HG02885 (cell line): ENCODE data around the gene GAS2L2.

ENCODE experiments used
- ATAC-seq: cut with Tn5 transposase; IDR thresholded peaks from one replicate; pipeline ENCODE4 v1.9.1; 2021; ENCODE audit warnings: mild to moderate bottlenecking; ENCODE audit not compliant: unreplicated experiment, poor library complexity

Gene GAS2L2

DNA sequence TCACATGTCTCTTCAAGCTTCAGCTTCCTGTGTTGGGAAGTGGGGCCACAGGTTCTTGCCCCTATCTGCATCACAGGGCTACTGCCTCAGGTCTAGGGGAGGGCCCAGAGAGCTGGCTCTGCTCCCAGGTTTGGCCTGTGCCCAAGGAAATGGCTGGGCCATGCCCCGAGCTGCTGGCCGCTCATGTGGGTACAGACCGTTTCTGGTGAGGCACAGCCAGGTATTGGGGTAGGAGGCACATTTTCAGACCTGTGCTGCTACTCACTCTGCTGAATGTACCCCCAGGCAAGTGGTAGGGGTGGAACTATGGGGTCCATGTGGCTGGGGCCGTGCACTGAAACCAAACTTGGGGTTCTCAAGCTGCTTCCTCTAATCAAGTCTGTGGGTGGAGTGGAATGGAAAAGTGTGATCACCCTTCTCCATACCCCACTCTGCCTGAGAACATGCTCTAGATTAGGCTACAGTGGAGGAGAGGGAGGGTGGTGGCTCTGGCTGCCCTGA, 4.6 kb downstream of the GAS2L2 start:
- no peak for ATAC-seq

DNA sequence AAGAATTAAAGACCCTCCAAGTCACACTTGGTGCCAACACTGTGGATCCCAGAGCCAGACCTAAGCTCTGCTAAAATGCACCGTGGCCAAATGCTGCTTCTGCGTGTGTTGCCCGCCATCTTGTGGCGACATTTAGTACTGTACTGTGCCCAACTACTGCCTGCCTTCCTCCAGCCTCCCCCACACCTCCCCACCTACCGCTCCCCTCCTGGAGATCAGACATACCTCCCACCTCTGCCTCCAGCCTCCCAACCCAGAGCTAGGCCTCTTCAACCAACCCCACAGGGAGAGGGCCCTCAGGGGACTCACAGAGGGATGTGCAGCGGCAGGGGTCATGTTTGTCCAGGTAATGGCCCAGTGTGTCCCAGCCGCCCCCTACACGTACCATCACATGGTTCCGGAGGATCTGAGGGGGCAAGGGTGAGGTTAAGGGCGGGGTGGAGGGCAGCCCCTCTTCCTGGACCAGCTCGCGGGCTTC, 5.5 kb downstream of the GAS2L2 start:
- ATAC-seq: no peak

DNA sequence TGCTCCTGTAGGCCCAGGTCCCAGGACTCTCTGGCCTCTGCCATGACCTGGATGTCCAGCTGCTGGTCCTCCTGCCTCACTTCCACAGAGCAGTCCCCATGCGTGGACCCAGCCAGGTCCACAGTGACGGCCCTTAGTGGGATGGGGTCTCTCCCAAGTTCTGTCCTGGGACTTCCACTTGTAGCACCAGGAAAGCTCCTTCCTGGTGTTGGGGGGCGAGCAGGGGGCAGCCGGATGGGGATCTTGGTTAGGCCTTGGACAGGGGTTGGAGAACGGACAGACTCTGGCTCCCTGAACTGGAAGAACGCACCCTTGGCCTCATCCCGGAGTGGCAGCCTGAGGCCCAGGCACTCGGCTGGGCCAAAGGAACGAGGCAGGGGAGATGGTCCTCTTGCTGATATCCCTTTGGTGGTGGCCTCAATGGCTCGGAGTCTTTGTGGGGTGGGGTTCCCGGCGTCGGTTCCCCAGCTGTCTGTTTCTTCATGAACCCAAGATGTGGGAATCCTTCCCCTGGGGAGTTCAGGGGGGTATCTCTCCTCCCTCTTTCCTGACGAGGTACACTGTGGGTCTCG, 7.2 kb downstream of the GAS2L2 start:
- no peak for ATAC-seq

DNA sequence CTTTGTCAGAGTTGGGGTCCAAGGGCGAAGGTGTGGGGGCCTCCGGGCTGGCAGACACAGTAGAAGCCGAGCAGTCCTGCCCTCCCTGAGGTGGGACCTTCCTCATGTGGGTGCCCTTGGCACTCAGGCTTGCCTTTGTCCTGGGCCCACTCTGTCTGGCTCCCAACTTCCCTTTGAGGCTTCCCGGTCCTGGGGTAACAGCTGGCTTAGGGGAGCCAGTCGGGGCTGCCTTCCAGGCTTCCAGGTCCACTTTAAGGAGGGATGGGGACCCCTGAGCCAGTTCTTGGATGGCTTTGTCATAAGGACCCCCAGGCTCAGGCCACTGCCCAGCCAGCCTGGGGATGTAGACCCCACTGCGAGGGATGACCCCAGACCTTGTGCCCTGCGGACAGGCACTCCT, 7.8 kb downstream of the GAS2L2 start:
- ATAC-seq: no peak

DNA sequence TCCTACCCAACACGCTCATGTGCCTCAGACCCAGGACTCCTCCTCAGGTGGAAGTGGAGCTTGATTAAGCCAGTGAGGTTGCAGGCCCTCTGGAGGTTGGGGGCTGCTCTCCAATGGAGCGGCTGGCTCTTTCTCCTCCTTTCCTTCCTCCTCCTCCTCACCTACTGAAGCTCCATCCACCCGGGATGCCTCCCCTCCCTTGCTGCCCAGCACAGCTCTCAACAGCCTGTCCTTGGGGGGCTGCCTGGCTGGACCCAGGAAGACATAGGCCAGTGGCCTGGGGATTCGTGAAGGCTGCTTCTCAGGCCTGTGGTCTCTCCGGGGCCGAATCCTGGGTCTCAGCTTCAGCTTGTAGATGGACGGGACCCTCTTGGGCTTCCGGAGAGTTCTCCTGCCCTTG, 8.2 kb downstream of the GAS2L2 start:
- ATAC-seq: no peak

DNA sequence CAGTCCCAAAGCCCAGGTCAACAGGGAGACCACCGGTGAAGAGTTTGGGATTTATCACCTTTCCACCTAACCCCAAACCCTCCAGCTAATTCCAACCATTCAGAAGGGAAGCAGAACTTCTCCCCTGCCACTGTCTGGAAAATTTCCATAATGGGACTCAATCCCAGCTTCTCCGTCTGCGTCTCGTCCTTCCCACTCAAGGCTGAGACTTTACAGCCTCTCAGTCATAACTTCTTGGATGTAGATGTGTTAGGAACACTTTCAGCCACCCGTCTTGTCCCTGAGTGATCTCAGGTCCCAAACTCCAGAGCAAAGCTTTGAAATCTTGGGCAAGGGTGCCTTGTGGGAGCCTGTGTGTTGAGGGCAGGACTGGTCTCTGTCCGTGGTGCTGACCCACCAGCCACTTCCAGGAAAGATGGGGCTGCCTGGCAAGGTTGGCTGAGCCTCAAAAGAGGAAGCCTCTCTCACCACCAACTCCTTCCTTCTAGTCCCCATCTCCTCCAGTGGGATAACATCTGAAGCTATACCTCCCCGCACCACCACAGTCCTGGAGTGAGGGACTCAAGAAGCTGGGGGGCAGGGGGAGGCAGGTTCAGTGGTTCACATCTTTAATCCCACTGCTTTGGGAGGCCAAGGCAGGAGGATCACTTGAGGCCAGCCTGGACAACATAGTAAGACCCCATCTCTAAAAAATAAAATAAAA, 9.3 kb downstream of the GAS2L2 start:
- ATAC-seq: no peak

DNA sequence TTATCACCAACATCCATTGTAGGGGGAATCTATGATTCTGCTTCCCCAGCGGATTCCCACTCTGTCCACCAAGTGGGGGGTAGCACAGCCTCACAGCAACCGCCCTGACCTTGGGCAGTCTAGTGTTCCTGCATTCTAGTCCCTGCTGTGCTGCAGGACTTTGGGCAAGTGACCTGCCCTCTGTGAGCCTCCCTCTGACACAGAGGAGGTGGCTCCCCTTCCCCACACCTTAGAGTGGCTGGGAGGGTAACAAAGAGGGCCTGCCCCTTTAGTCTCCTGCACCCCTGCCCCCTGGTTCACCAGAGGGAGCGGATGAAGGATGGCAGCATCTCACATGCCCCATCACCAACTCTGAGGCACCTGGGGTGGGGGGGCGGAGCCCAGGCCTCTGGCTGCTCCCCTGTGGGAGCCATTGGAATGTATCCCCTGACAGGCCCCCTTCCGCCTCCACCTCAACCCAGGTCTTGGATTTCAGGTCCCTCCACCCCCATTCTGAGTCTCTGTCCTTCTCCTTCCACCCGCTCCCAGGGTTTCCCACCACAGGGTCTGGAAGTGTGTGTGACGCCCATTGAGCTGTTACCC, 10.1 kb downstream of the GAS2L2 start:
- no peak for ATAC-seq

DNA sequence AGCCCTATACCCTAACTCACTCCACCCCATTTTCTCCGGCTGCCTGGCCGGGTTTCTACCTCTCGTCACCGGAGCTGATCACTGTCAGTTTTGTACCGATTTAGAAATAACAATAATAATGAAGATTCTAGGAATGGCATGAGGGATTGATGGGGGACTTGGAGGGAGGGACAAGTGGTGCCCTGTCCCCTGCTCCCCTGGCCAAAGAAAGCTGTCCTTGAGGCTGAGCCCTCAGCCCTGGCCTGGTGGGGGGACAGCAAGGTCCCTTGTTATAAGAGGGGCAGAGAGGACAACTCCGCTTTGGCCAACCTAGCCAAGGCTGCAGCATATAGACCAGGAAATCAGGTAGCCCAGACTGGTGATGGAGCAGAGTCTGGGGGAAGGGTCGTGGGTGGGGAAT, 10.5 kb downstream of the GAS2L2 start:
- no peak for ATAC-seq

DNA sequence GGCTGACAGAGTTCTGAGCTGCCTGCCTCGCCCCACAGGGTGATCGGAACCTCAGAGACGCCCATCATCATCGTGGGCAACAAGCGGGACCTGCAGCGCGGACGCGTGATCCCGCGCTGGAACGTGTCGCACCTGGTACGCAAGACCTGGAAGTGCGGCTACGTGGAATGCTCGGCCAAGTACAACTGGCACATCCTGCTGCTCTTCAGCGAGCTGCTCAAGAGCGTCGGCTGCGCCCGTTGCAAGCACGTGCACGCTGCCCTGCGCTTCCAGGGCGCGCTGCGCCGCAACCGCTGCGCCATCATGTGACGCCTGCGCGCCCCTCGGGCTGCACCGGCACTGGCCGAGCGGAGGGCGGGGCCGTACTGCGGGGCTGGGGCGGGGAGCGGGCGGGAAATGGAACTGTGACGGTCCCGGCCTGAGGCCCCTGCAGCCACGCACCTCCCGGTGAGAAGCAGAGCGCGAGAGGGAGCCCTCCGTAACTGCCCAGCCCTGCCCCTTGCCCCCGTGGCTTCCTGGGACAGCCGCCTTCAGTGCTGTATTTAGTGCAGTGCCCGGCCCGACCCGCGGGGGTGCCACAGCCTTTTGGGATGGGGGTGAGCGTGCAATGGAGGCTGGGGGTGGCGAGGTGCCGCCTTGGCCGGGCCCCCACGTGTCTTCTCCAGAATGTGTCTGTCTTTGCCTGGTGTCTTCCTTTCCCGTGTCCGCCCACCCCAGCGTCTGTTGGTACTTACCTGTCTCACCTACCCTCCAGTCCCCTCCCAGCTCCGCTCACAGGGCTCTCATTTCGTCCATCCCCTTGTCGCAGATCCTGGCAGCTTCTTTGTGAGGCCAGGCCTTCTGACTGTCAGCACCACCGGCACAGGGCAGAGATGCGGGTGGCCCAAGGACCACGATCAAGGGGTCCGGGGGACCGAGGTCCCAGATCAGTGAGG, 11.8 kb downstream of the GAS2L2 start:
- ATAC-seq: no peak

DNA sequence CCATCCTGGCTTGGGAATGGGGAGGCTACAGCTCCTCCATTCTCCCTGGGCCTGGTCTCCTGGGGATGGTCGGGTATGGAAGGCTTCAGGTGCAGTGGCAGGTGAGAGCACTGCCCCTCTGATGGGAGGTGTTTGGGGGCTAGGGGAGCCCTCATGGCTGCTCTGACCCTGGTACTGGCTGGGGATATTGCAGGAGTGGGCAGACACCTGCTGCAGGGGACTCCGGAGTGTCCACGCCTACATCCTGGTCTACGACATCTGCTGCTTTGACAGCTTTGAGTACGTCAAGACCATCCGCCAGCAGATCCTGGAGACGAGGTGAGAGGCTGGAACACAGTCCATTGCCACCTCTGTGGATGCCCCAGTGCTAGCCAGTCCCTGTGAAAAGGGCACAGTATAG, 12.8 kb downstream of the GAS2L2 start:
- ATAC-seq: no peak

DNA sequence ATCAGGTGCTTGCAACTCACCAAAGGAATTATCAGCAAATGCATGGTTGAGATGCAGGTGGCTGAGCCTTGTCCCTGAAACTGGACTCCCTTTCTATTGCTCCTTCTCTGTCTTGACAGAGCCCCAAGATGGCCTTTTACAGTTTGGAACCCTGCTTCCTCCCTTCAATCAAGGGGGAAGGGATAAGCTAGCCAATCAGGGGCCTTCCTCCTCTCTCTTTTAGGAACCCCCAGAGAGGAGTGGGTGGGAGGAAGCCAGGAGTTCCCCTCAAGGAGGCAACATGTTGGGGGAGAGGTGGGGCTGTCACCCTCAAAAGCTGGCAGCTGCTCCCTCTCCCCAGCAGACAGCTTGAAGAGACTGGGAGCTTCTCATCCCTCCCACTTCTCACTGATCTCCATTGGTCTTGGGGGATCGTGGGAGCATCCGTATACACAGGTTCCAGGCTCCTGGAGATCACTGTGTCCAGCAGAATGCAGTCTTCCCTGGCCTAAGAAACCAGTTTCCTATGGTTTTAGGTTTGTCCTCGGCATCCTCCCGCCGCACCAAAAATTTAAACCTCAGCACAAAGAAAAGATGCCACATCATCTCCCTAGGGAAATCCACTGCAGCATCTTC, 14.4 kb downstream of the GAS2L2 start:
- ATAC-seq: no peak

DNA sequence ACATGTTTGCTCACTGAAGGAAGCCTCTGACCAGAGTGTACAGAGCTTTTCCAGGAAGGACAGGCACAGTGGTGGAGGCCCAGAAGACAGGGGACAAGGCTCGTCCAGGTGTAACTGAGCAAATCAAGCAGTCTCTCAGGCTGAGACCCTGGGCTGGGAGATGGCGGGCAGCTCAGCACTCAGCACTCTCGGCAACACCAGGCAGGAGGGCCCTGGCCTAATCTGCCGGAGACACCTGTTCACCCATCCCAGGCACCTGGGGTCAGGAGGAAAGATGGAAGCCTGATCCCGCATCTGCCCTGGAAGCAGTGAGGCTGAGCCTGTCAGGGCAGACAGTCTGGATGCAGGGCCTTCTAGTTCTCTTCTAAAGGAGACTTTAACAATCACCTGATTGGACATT, 16.8 kb downstream of the GAS2L2 start:
- no peak for ATAC-seq

DNA sequence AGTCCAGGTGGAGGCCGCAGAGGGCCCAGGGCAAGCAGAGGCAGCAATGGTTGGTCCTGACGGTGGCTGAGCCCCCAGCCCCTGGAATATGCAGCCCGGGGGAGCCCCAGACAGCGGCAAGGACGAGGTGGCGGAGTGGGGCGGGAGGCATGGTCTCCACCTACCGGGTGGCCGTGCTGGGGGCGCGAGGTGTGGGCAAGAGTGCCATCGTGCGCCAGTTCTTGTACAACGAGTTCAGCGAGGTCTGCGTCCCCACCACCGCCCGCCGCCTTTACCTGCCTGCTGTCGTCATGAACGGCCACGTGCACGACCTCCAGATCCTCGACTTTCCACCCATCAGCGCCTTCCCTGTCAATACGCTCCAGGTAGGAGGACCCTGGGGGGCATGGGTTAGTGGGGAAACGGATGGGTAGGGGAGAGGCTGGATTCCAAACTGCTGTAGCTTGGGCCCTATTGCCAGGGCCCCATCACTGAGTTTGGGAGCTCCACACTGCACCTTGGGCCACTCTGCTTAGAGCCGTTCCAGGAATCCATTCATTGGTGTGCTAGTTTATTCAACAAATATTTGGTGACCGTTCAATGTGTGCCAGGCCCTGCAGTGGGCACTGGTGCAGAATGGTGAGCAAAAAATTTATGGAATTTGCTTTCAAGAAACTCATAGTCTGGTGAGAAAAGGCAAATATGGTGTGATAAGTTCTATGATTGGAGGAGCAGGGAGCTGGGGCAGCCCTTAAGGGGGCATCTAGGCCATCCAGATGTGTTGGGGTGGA, 17.8 kb downstream of the GAS2L2 start:
- ATAC-seq: no peak

DNA sequence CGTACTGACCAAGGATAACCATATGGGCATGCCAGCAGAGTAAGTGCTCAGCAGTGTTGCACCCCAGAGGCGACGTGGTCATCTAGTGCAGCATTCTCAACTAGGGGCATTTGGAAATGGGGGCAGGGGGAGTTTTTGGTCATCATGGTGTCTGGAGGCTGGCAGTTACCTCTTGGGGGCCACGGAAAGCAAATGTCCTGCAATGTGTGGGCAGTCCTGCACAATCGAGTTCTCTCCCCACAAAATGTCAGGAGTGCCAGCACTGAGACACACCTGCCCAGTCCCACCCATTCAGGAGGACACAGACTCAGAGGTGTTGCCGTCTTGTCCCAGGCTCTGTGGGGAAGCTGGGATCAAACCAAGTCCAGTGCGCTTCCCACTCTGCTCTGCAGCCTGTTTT, 18.6 kb downstream of the GAS2L2 start:
- no peak for ATAC-seq

DNA sequence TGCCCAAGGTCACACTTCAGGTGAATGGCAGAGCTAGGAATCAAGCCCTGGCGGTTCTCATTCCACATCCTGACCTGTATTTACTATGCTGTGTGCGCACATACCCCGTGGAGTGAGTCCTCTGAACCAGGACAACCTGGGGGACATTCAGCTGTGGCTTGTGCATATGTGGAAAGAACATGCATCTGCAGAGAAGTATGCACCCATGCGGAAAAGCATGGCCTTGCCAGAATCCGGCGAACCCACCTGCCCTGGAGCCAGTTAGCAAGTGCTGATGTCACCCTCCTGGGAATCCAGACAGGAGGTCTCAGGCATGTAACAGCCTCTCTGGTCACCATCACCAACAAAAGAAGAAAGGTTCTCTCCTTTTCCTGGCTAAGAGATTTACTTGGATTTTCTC, 19.7 kb downstream of the GAS2L2 start:
- no peak for ATAC-seq

DNA sequence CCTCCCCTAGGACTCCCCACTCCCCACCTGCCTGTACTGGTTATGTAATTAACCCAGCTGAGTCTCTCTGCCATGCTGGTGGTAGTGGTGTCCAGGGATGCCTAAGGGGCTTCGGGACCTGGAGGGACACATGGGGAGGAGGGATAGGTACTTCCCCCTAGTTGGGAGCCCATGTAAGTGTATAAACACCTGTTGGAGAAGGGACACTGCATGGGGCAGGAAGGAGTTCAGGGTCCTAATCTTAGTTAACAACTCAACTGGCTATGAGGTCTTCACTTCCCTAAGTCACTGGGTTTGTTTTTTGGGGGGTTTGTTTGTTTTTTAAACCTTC, 20.3 kb downstream of the GAS2L2 start:
- no peak for ATAC-seq

DNA sequence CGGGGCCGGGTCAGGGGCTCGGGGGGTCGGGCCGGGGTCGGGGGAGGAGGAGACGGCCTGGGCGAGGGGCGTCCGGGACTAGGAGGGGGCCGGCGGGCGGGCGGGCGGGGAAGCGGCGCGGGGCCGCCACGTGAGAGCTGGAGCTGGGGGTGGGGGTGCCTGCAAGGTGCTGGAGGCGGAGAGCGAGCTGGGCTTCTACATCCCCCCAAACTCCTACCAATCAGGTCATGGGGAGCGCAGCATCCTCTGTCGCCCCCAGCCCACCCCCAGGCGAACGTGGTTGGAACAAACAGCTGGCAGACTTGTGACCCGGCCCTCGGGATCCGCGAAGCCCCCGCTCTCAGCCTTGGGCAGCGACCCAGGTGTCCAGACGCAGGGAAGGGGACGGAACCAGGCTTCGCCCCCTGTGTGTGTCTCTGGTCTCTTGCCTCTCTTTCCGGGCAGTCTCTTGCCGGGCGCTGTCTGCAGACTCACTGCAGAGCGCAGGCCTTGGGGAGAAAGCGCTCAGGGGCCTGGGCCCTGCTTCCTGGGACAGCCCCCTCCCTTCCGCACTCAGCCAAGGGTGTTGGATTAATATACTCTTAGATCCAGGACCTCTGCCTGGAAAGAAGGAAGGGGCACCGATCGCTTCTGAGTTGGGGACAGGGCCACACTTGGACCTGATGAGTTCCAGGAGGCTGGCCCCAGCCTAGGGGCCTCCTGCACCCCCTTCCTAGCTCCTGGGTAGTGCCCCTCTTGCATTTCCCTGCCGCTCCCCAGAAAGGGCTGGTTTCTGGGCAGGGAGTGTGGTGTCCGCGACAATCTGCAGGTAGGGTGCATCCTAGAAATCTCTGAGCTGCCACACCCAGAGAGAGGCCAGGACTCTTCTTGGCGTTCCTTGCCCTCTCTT, 20.9 kb downstream of the GAS2L2 start:
- ATAC-seq: no peak

DNA sequence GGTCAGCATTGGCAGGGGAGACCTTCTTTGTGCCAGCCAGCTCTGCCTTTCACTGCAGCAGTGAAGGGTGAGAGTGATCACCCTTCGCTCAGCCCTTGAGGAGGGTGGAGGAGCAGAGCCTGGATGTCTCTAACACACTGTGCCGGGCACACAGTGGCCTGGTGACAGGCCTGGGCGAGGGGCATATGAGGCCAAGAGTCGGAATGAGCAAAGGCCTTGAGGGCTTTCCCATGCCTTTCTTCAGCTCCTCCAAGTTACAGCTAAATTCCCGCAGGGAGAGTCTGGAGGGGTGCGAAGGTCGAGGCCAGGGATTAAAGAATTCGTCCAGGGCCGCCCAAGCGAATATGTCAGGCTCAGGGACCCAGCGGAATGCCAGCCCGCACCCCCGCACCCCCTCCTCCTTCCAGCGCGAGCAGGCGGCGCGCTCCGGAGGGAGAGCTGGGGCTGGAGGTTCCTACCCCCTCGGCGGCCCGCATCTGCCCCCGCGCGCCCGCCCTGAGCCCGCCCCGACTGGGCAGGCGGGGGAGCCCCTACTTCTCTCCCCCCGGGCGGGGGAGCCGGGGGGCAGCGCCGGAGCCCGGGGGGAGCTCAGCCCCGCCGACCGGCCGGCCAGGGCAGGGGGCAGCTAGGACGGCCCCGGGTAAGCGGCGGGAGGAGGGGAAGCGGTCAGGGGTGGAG, 21.7 kb downstream of the GAS2L2 start, which contains the start of gene RASL10B:
Gene RASL10B (plus strand): TSS at position 401 of the 678 bp plus-strand sequence. CDS start 3,546 bp downstream, outside the sequence.
- ATAC-seq: no peak
